SK-N-SH (cell line): Measurements from ENCODE around the gene COMMD3. TPM values are rescaled to one million over a fixed set of nuclear protein-coding genes. Genes with fewer than 3 reads are reported as not detected.

Experiments
- CTCF ChIA-PET: fragments of 300-600, 350-600 bp; formaldehyde crosslinking; extraction: SDS; loops from one replicate; lab custom pipeline; 2021; lab: Yijun Ruan, JAX
- POLR2A ChIA-PET: fragments of 350-600 bp; sonication (Branson Sonifier 250); formaldehyde crosslinking; extraction: SDS; loops from one replicate; lab custom pipeline; 2020; ENCODE audit warnings: antibody characterized with exemption, inconsistent platforms; lab: Yijun Ruan, JAX
- DNase-seq: peaks from one replicate; pipeline ENCODE4 v3.0.0; 2012
- H2AFZ ChIP-seq: fragments of 200-600 bp; sonication (generic); 2 replicates; pipeline ENCODE4 v1.8.1; 2016; ENCODE audit warnings: antibody characterized with exemption, mild to moderate bottlenecking, low read depth
- H3F3A ChIP-seq: fragments of 200-600 bp; sonication (generic); replicated peaks from 2 replicates; pipeline ENCODE3; 2016; ENCODE audit warnings: antibody characterized with exemption, mild to moderate bottlenecking; ENCODE audit not compliant: insufficient read depth
- H3K27ac ChIP-seq, 2 experiments: fragments of 200-500 bp in 1 of 2; fragments of 200-600 bp in 1 of 2; sonication (Bioruptor generic) in 1 of 2; sonication (generic), shearing (Covaris generic) in 1 of 2; 2 replicates each; pipeline versions ENCODE4 v1.5.1 to v1.6.1; 2014 to 2016; ENCODE audit warnings: low read depth in 2 of 2, inconsistent platforms in 1 of 2, low read length in 1 of 2, mild to moderate bottlenecking in 1 of 2, mixed read lengths in 1 of 2
- H3K27me3 ChIP-seq: fragments of 200-600 bp; sonication (generic), shearing (Covaris generic); 2 replicates; pipeline ENCODE4 v1.6.1; 2016; ENCODE audit warnings: mixed run types; ENCODE audit not compliant: insufficient read depth
- H3K36me3 ChIP-seq, 2 experiments: fragments of 200-500 bp in 1 of 2; fragments of 200-600 bp in 1 of 2; sonication (Bioruptor generic) in 1 of 2; sonication (generic) in 1 of 2; replicated peaks in 1 of 2; 2 replicates each; pipeline versions ENCODE3 to v1.5.1; 2014 to 2016; ENCODE audit warnings: low read length in 1 of 2, mild to moderate bottlenecking in 1 of 2; ENCODE audit not compliant: insufficient read depth in 2 of 2, control insufficient read depth in 1 of 2
- H3K4me1 ChIP-seq, 2 experiments: fragments of 200-500 bp in 1 of 2; fragments of 200-600 bp in 1 of 2; sonication (Bioruptor generic) in 1 of 2; sonication (generic), shearing (Covaris generic) in 1 of 2; 2 replicates each; pipeline versions ENCODE4 v1.5.1 to v1.6.1; 2014 to 2016; ENCODE audit warnings: low read depth in 1 of 2, low read length in 1 of 2, mixed run types in 1 of 2; ENCODE audit not compliant: insufficient read depth in 2 of 2, control insufficient read depth in 1 of 2
- H3K4me2 ChIP-seq: fragments of 200-600 bp; sonication (generic), shearing (Covaris generic); 2 replicates; pipeline ENCODE4 v1.6.1; 2017; ENCODE audit warnings: mixed run types
- H3K4me3 ChIP-seq, 2 experiments: fragments of 200-500 bp in 1 of 2; fragments of 200-600 bp in 1 of 2; sonication (Bioruptor generic) in 1 of 2; sonication (generic), shearing (Covaris generic) in 1 of 2; 2 replicates each; pipeline versions ENCODE4 v1.5.1 to v1.8.1; 2014 to 2016; ENCODE audit warnings: low read depth in 2 of 2, inconsistent platforms in 1 of 2, low read length in 1 of 2, mild to moderate bottlenecking in 1 of 2, mixed read lengths in 1 of 2, moderate library complexity in 1 of 2
- H3K79me2 ChIP-seq: fragments of 200-600 bp; sonication (generic); 2 replicates; pipeline ENCODE4 v1.8.1; 2017; ENCODE audit warnings: mild to moderate bottlenecking; ENCODE audit not compliant: insufficient read depth
- H3K9ac ChIP-seq: fragments of 200-600 bp; sonication (generic); 2 replicates; pipeline ENCODE4 v1.6.1; 2017; ENCODE audit warnings: mixed run types
- H3K9me2 ChIP-seq: fragments of 200-600 bp; sonication (generic); 2 replicates; pipeline ENCODE4 v1.6.1; 2017; ENCODE audit warnings: mixed run types
- H3K9me3 ChIP-seq: fragments of 200-600 bp; sonication (generic); 2 replicates; pipeline ENCODE4 v1.6.1; 2017; ENCODE audit warnings: mixed run types, mild to moderate bottlenecking, moderate library complexity
- H4K20me1 ChIP-seq: fragments of 200-600 bp; sonication (generic); 2 replicates; pipeline ENCODE4 v1.6.1; 2017; ENCODE audit warnings: mild to moderate bottlenecking, mixed run types; ENCODE audit not compliant: insufficient read depth
- IRF3 ChIP-seq: fragments of 150-350 bp; IDR thresholded peaks from 2 replicates; pipeline ENCODE4 v1.6.1; 2016; ENCODE audit warnings: mild to moderate bottlenecking, low read depth, low read length
- MXI1 ChIP-seq: IDR thresholded peaks from 2 replicates; pipeline ENCODE4 v1.6.1; 2012; ENCODE audit warnings: mild to moderate bottlenecking, low read depth, low read length, improper control_type of control experiment
- SIN3A ChIP-seq: IDR thresholded peaks from 2 replicates; pipeline ENCODE4 v1.6.1; 2012; ENCODE audit warnings: low read depth, mild to moderate bottlenecking, low read length, moderate library complexity, borderline replicate concordance
- USF1 ChIP-seq: IDR thresholded peaks from 2 replicates; pipeline ENCODE4 v1.4.0; 2012; ENCODE audit warnings: low read depth, borderline replicate concordance
- WGBS: methylation state at CpG from one replicate; pipeline ENCODE4 v1.1.6; 2017; ENCODE audit warnings: low lambda C conversion rate; 5-methylcytosine and 5-hydroxymethylcytosine counted together
- polyA plus RNA-seq, 3 experiments: library from polyadenylated mRNA; depleted of rRNA; stranded (reverse); fragments of >200 nt; gene quantifications; 2 replicates each; pipeline ENCODE4 v1.2.3, GENCODE V29; 2012

The COMMD3 gene
- polyA plus RNA-seq, 1 of the 3 experiments (the other 2 are of a cell fraction) = 26.9 TPM

GRCh38 chr10:22322641-22323160 is 6.5 kb downstream of the COMMD3 start:
- CTCF ChIA-PET = interaction anchor here (1.1 to 1.4 kb wide), 2 partner anchors 18 to 665 kb away, joined by 3 to 4 read pairs; no protein-coding TSS in a partner anchor
- whole genome bisulfite sequencing = 77% methylated on average over 5 of the region's 5 CpGs
- Histone ChIP-seq H2AFZ (no peak overlapping the region), H3K9ac (no peak overlapping the region; the same call in 1 of the 2 replicates), H3K9me3 (no peaks in the 10 kb centered on the region), H3K27me3 (peaks cover 11% of the 10 kb centered on the region), H3K79me2 (peaks cover 41% of the 10 kb centered on the region), H3F3A (peaks cover 16% of the 10 kb centered on the region), H3K4me3 (peak overlapping the region; percentile 76 to 84), H3K9me2 (no peaks in the 10 kb centered on the region), H4K20me1 (peaks cover 23% of the 10 kb centered on the region), H3K4me2 (peak overlapping the region; percentile 81), H3K27ac (no peak overlapping the region), H3K4me1 (peaks cover 2 to 17% of the 10 kb centered on the region in 2 experiments; a peak in 3 of 4 replicates), H3K36me3 (peaks cover 12 to 19% of the 10 kb centered on the region in 2 experiments)
- TF ChIP-seq SIN3A (no peak), MXI1 (0 out of 2 replicates have a peak, but pooled peaks have one; percentile 3)
- POLR2A ChIA-PET = interaction anchor here (0.6 kb wide), 1 partner anchor 23 kb away, joined by 3 read pairs; the partner anchor contains the start of gene SPAG6
- no peak for DNase-seq

- no peaks in the 10 kb centered on the region for H3K9me3 ChIP-seq
- no peak overlapping the region for H3K27ac ChIP-seq
- POLR2A ChIA-PET = no interaction called here
- no peak overlapping the region for H3K4me3 ChIP-seq
- no peak overlapping the region for H2AFZ ChIP-seq
- CTCF ChIA-PET = interaction anchor here (1.1 kb wide), 1 partner anchor 664 kb away, joined by 3 read pairs; no protein-coding TSS in a partner anchor
- no peaks in the 10 kb centered on the region for H3K9me2 ChIP-seq
- H3K27me3 ChIP-seq = peaks cover 11% of the 10 kb centered on the region
- TF ChIP-seq IRF3 = no peak
- H3K4me2 ChIP-seq = no peak overlapping the region
- H3F3A ChIP-seq = peaks cover 15% of the 10 kb centered on the region
- H3K9ac ChIP-seq = no peak overlapping the region
- peaks cover 30% of the 10 kb centered on the region for H3K79me2 ChIP-seq
- H4K20me1 ChIP-seq = peaks cover 23% of the 10 kb centered on the region
- 95% methylated on average over 5 of the region's 5 CpGs for WGBS
- peaks cover 17 to 25% of the 10 kb centered on the region in 2 experiments for H3K36me3 ChIP-seq
- peaks cover 0 to 14% of the 10 kb centered on the region in 2 experiments; a peak in 2 of 4 replicates for H3K4me1 ChIP-seq
- DNase-seq = no peak
Measured at GRCh38 chr10:22323538-22324305, 7.5 kb downstream of the COMMD3 start.

- peaks cover 0 to 14% of the 10 kb centered on the region in 2 experiments; a peak in 2 of 4 replicates for H3K4me1 ChIP-seq
- no peak overlapping the region for H3K9ac ChIP-seq
- H3K9me2 ChIP-seq = no peaks in the 10 kb centered on the region
- H3K79me2 ChIP-seq = peaks cover 27% of the 10 kb centered on the region
- no peak overlapping the region for H3K27ac ChIP-seq
- H3K9me3 ChIP-seq = no peaks in the 10 kb centered on the region
- H2AFZ ChIP-seq = no peak overlapping the region
- peaks cover 11% of the 10 kb centered on the region for H3K27me3 ChIP-seq
- no peak for TF ChIP-seq USF1
- POLR2A ChIA-PET = interaction anchor here (0.9 to 1.4 kb wide), 2 partner anchors 8 to 230 kb away, joined by 3 to 5 read pairs; partner anchors contain the start of gene COMMD3
- 91% methylated on average over 4 of the region's 4 CpGs for WGBS
- DNase-seq = no peak
- peaks cover 23 to 29% of the 10 kb centered on the region in 2 experiments for H3K36me3 ChIP-seq
- H3F3A ChIP-seq = peaks cover 11% of the 10 kb centered on the region
- peak overlapping the region; percentile 80; the same call in 1 of the 2 replicates for H3K4me2 ChIP-seq
- no peak overlapping the region; a peak in 1 of 4 replicates for H3K4me3 ChIP-seq
- CTCF ChIA-PET = interaction anchor here (0.9 to 1.0 kb wide), 2 partner anchors 15 to 663 kb away, joined by 3 read pairs; no protein-coding TSS in a partner anchor
- H4K20me1 ChIP-seq = peaks cover 23% of the 10 kb centered on the region
Measured at GRCh38 chr10:22324413-22324812, 8.2 kb downstream of the COMMD3 start.
